ENCODE results near the gene RALGAPA1. TPM values are rescaled to one million over a fixed set of nuclear protein-coding genes. Genes with fewer than 3 reads are reported as not detected.

Gene RALGAPA1
- total and polyA plus RNA-seq, 9 of the 15 experiments (the other 6 are each of a cell fraction or from before 2014, with no cell fraction given): 2.5 to 16.3 (median 6.2) TPM

GRCh38 chr14:35696119-35696518 is 113.0 kb downstream of the RALGAPA1 start:
- no peak for ATAC-seq
- 71% methylated on average over 3 of the region's 3 CpGs for WGBS (ENCODE audit: insufficient coverage, low coverage, missing lambda C conversion rate)
- BruUV-seq (replicated peaks): no TSS peak

More at GRCh38 chr14:35696119-35696518, 113.0 kb downstream of the RALGAPA1 start:
- Histone ChIP-seq H3K9me3 (replicated peaks; ENCODE audit: control insufficient read depth, insufficient read depth, low read depth, low read length) (no peaks in the 10 kb centered on the region), H3K27ac (ENCODE audit: extremely low read depth, low read depth, low read length) (no peak overlapping the region), H3K4me3 (no peak overlapping the region), H3K36me3 (ENCODE audit: control insufficient read depth, insufficient read depth, low read length) (no peaks in the 10 kb centered on the region), H3K9me1 (ENCODE audit: control insufficient read depth, insufficient read depth, low read length) (no peaks in the 10 kb centered on the region), H3K79me2 (ENCODE audit: control insufficient read depth, insufficient read depth, low read length) (no peaks in the 10 kb centered on the region), H3K4me1 (replicated peaks in 1 of 2; ENCODE audit: control insufficient read depth in 2 of 2, insufficient read depth in 2 of 2, low read length in 2 of 2) (no peaks in the 10 kb centered on the region), H4K20me1 (replicated peaks; ENCODE audit: control insufficient read depth, insufficient read depth, low read length) (no peaks in the 10 kb centered on the region), H3K9ac (ENCODE audit: insufficient read depth in 1 of 2, low read depth in 2 of 2, low read length in 2 of 2) (no peak overlapping the region), H3K4me2 (ENCODE audit: insufficient read depth, low read length) (no peak overlapping the region), H3K27me3 (ENCODE audit: control insufficient read depth in 2 of 2, insufficient read depth in 2 of 2, low read length in 2 of 2) (no peaks in the 10 kb centered on the region), H2AFZ (ENCODE audit: low read depth, low read length) (no peak overlapping the region)
- intact Hi-C loops (cut with micrococcal nuclease): no loop called here
- CTCF ChIA-PET (ENCODE audit: low intra/inter-chr PET ratio): no interaction called here
- no peak for FAIRE-seq
- no peak for DNase-seq (ENCODE audit: extremely low read depth in 1 of 4, low spot score in 3 of 4)
- in situ Hi-C loops (cut with MboI): loop anchor here (10.0 kb wide), 1 partner anchor 461 kb away; no protein-coding TSS in a partner anchor
- TF ChIP-seq EHMT2 (IDR thresholded peaks at IDR 0.05) (no peak), JUND (IDR thresholded peaks at IDR 0.05; ENCODE audit: borderline replicate concordance, low read depth, low read length) (no peak), JUND (tag; IDR thresholded peaks at IDR 0.05; ENCODE audit: borderline replicate concordance, low read depth, low read length) (no peak), FOXK2 (conservative IDR thresholded peaks at IDR 0.05 in 1 of 2, IDR thresholded peaks at IDR 0.05 in 1 of 2; ENCODE audit: low read depth in 2 of 2) (no peak), ZNF639 (CRISPR knock-in tag; conservative IDR thresholded peaks at IDR 0.05 in 1 of 2, IDR thresholded peaks at IDR 0.05 in 1 of 2) (no peak), CHAMP1 (IDR thresholded peaks at IDR 0.05) (no peak), TFAM (CRISPR knock-in tag; conservative IDR thresholded peaks at IDR 0.05) (no peak), TEAD4 (IDR thresholded peaks at IDR 0.05; ENCODE audit: low read length) (no peak), TEAD4 (CRISPR knock-in tag; IDR thresholded peaks at IDR 0.05; ENCODE audit: borderline replicate concordance) (no peak), ZKSCAN8 (CRISPR knock-in tag; IDR thresholded peaks at IDR 0.05) (no peak), ZNF695 (CRISPR knock-in tag; IDR thresholded peaks at IDR 0.05) (no peak), ZNF584 (CRISPR knock-in tag; IDR thresholded peaks at IDR 0.05; ENCODE audit: low read depth) (no peak), EZH2 (IDR thresholded peaks at IDR 0.05; ENCODE audit: borderline replicate concordance, low read depth, low read length) (no peak), FOSL1 (tag; conservative IDR thresholded peaks at IDR 0.05) (no peak)
- TF ChIP-seq, protein P1, sequence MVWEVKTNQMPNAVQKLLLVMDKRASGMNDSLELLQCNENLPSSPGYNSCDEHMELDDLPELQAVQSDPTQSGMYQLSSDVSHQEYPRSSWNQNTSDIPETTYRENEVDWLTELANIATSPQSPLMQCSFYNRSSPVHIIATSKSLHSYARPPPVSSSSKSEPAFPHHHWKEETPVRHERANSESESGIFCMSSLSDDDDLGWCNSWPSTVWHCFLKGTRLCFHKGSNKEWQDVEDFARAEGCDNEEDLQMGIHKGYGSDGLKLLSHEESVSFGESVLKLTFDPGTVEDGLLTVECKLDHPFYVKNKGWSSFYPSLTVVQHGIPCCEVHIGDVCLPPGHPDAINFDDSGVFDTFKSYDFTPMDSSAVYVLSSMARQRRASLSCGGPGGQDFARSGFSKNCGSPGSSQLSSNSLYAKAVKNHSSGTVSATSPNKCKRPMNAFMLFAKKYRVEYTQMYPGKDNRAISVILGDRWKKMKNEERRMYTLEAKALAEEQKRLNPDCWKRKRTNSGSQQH (CRISPR knock-in tag; IDR thresholded peaks at IDR 0.05): no peak
- TF ChIP-seq, protein P2, sequence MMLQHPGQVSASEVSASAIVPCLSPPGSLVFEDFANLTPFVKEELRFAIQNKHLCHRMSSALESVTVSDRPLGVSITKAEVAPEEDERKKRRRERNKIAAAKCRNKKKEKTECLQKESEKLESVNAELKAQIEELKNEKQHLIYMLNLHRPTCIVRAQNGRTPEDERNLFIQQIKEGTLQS (IDR thresholded peaks at IDR 0.05): no peak
- TF ChIP-seq, protein P2 (CRISPR knock-in tag; conservative IDR thresholded peaks at IDR 0.05): no peak
- POLR2A ChIA-PET: no interaction called here

All from K562 (cell line).